Measurements from ENCODE around the gene RBM17. TPM values are rescaled to one million over a fixed set of nuclear protein-coding genes. Genes with fewer than 3 reads are reported as not detected.
"Not testable (repeated sequence)": the region's sequence is repeated elsewhere in the genome, so short reads cannot be mapped to it uniquely, and the experiment has no call there.

The RBM17 gene
- polyA plus RNA-seq, 4 donors: 118 to 229 (median 167) TPM

- no peak for DNase-seq (ENCODE audit: low read depth in 4 of 4, low spot score in 2 of 4)
These were observed 62.5 kb downstream of the RBM17 start for GRCh38 chr10:6151087-6151977.

DNA sequence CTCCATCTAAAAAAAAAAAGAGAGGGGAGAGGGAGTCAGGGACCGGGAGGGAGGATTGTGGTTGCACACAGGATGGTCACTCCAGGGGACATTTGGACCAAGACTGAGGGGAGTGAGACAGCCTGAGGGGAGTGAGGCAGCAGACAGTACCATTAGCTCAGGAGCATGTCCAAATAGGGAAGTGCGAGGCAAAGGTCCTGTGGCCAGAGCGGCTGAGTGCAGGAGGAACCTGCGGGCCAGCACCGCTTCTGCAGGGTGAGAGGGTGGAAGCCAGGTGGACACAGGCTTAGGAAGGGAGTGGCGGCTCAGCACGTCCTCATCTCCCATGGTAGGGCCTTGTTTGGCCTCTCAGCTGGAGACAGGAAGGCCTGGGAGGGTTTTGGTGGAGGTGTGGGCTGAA, 65.0 kb downstream of the RBM17 start:
- no peak for DNase-seq (ENCODE audit: low read depth in 4 of 4, low spot score in 2 of 4)

DNA sequence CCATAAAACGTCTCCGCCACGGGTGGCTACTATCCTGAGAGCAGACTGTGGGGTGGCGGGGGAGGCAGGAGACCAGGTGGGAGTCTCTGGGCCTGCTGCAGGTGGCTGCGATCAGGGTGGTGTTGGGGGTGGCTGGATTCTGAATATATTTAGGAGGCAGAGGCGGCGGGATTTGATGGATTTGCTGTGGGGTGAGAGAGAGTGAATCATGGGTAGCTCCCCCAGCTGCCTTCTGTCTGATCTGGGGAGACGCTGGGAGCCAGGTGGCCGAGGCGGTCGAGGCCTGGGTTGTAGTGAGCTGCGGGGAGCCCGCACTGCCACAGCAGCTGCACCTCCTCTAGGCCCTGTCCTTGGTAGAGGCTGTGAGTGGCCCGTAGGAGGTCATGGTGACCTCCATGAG, 65.7 kb downstream of the RBM17 start:
- no peak for DNase-seq (ENCODE audit: low read depth in 4 of 4, low spot score in 2 of 4)

GRCh38 chr10:6158276-6158675, 69.4 kb downstream of the RBM17 start:
- DNase-seq (ENCODE audit: low read depth in 4 of 4, low spot score in 2 of 4): no peak

- DNase-seq (ENCODE audit: low read depth in 4 of 4, low spot score in 2 of 4): no peak
These were observed 73.1 kb downstream of the RBM17 start for GRCh38 chr10:6161921-6162320.

GRCh38 chr10:6162589-6163356, 73.9 kb downstream of the RBM17 start:
- no peak for DNase-seq (ENCODE audit: low read depth in 4 of 4, low spot score in 2 of 4)

- peak in 3 of 4 donors; percentile 81 to 90 (median 81) for DNase-seq (ENCODE audit: low read depth in 4 of 4, low spot score in 2 of 4)
These were observed 74.8 kb downstream of the RBM17 start for GRCh38 chr10:6163364-6164270.

DNA sequence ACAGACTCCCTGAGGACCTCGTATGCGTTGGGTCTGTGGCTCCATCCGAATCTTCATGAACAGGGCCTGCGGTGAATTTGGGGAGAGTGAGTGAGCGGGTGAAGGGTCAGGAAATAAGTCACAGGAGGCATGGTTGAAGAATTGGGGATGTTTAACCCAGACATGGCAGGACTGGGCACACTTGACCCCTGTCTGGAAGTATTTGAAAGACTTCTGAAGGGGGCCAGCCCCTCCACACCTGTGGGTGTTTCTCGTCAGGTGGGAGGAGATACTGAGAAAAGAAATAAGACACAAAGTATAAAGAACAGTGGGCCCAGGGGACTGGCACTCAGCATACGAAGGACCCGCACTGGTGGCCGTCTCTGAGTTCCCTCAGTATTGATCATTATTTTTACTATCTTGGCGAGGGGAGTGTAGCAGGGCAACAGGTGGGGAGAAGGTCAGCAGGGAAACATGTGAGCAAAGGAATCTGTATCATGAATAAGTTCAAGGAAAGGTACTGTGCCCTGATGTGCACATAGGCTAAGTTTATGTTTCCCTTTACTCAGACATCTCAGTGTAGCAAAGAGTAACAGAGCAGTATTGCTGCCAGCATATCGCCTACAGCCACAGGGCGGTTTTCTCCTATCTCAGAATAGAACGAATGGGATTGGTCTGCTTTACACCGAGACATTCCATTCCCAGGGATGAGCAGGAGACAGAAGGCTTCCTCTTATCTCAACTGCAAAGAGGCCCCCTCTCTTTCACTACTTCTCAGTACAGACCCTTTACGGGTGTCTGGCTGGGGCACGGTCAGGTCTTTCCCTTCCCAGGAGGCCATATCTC, 75.6 kb downstream of the RBM17 start:
- no peak for DNase-seq (ENCODE audit: low read depth in 4 of 4, low spot score in 2 of 4)

GRCh38 chr10:6165221-6165725, 76.4 kb downstream of the RBM17 start:
- no peak for DNase-seq (ENCODE audit: low read depth in 4 of 4, low spot score in 2 of 4)

DNA sequence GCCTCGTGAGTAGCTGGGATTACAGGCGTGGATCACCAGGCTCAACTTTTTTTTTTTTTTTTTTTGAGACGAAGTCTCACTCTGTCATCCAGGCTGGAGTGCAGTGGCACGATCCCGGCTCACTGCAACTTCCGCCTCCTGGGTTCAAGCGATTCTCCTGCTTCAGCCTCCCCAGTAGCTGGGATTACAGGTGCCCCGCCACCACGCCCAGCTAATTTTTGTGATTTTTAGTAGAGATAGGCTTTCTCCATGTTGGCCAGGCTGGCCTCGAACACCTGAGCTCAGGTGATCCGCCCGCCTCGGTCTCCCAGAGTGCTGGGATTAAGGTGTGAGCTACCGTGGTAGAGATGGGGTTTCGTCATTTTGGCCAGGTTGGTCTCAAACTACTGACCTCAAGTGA, 77.1 kb downstream of the RBM17 start:
- not testable (repeated sequence) for DNase-seq (ENCODE audit: low read depth in 4 of 4, low spot score in 2 of 4)

Other genes with a start within 250 kb of the RBM17 start
- 10 to 100 TPM; 10.2 to 15.5 (median 11.5) TPM for gene ANKRD16, start 199.1 kb upstream of the RBM17 start, polyA plus RNA-seq (ENCODE audit: insufficient read length in 4 of 4)
- gene FBH1, start 198.8 kb upstream of the RBM17 start, polyA plus RNA-seq (ENCODE audit: insufficient read length in 4 of 4): 10 to 100 TPM; 69.0 to 93.8 (median 80.6) TPM
- 1 to 10 TPM; 1.8 to 2.4 (median 2.2) TPM for gene IL15RA, start 111.5 kb upstream of the RBM17 start, polyA plus RNA-seq (ENCODE audit: insufficient read length in 4 of 4)
- under 1 TPM in 2 of 4 donors, not detected in 2; 0.06 to 0.20 TPM for gene IL2RA, start 26.7 kb upstream of the RBM17 start, polyA plus RNA-seq (ENCODE audit: insufficient read length in 4 of 4)
- gene PFKFB3, start 113.9 kb downstream of the RBM17 start, polyA plus RNA-seq (ENCODE audit: insufficient read length in 4 of 4): 10 to 100 TPM; 32.7 to 45.0 (median 39.6) TPM